GM06990 (cell line): ENCODE measurements around the gene DNAH8.

Source experiments
- DNase-seq: peaks from one replicate; pipeline ENCODE4 v3.0.0-alpha.2; 2011; ENCODE audit not compliant: insufficient read length; ENCODE audit errors: extremely low read depth
- H3K27me3 ChIP-seq: replicated peaks from 2 replicates; pipeline ENCODE4 v1.6.0; 2011; ENCODE audit warnings: low read length; ENCODE audit not compliant: control insufficient read depth, insufficient read depth
- H3K36me3 ChIP-seq: 2 replicates; pipeline ENCODE4 v1.5.1; 2011; ENCODE audit warnings: low read length; ENCODE audit not compliant: control insufficient read depth, insufficient read depth
- H3K4me3 ChIP-seq: replicated peaks from 2 replicates; pipeline ENCODE4 v1.5.1; 2011; ENCODE audit warnings: low read depth, mild to moderate bottlenecking, control low read depth, low read length
- CTCF ChIP-seq: IDR thresholded peaks from 2 replicates; pipeline ENCODE4 v1.5.1; 2011; ENCODE audit warnings: low read length, control low read depth, mild to moderate bottlenecking, inconsistent platforms; ENCODE audit not compliant: insufficient read depth, poor library complexity, severe bottlenecking

The DNAH8 gene

GRCh38 chr6:38814761-38815160 is 99.7 kb downstream of the DNAH8 start:
- Histone ChIP-seq H3K27me3 (no peaks in the 10 kb centered on the region), H3K4me3 (no peak overlapping the region)
- TF ChIP-seq CTCF, result no peak

GRCh38 chr6:38815250-38815649 is 100.1 kb downstream of the DNAH8 start:
- no peak for TF ChIP-seq CTCF
- Histone ChIP-seq H3K4me3 (no peak overlapping the region), H3K36me3 (no peaks in the 10 kb centered on the region), H3K27me3 (no peaks in the 10 kb centered on the region)
- DNase-seq, result no peak

More at GRCh38 chr6:38814761-38815160, 99.7 kb downstream of the DNAH8 start:
- no peaks in the 10 kb centered on the region for H3K36me3 ChIP-seq
- no peak for DNase-seq

GRCh38 chr6:38818691-38819090 is 103.6 kb downstream of the DNAH8 start:
- no peak for TF ChIP-seq CTCF
- H3K27me3 ChIP-seq, result no peaks in the 10 kb centered on the region
- H3K36me3 ChIP-seq, result no peaks in the 10 kb centered on the region
- no peak overlapping the region for H3K4me3 ChIP-seq
- no peak for DNase-seq

- no peak for TF ChIP-seq CTCF
- no peaks in the 10 kb centered on the region for H3K36me3 ChIP-seq
- H3K4me3 ChIP-seq, result no peak overlapping the region
- DNase-seq, result no peak
- no peaks in the 10 kb centered on the region for H3K27me3 ChIP-seq
Observed at GRCh38 chr6:38822963-38823362, 107.9 kb downstream of the DNAH8 start.

GRCh38 chr6:38824243-38824894 is 109.3 kb downstream of the DNAH8 start:
- DNase-seq, result no peak
- no peaks in the 10 kb centered on the region for H3K27me3 ChIP-seq
- H3K4me3 ChIP-seq, result no peak overlapping the region
- H3K36me3 ChIP-seq, result no peaks in the 10 kb centered on the region
- no peak for TF ChIP-seq CTCF

GRCh38 chr6:38827024-38827423 is 111.9 kb downstream of the DNAH8 start:
- TF ChIP-seq CTCF, result no peak
- H3K4me3 ChIP-seq, result no peak overlapping the region
- H3K36me3 ChIP-seq, result no peaks in the 10 kb centered on the region
- H3K27me3 ChIP-seq, result no peaks in the 10 kb centered on the region
- DNase-seq, result no peak
